ENCODE data around the gene OGA. TPM values are rescaled to one million over a fixed set of nuclear protein-coding genes. Genes with fewer than 3 reads are reported as not detected.

Gene OGA
- total RNA-seq, 1 donor from 2014 or later: 48.4 TPM

DNA sequence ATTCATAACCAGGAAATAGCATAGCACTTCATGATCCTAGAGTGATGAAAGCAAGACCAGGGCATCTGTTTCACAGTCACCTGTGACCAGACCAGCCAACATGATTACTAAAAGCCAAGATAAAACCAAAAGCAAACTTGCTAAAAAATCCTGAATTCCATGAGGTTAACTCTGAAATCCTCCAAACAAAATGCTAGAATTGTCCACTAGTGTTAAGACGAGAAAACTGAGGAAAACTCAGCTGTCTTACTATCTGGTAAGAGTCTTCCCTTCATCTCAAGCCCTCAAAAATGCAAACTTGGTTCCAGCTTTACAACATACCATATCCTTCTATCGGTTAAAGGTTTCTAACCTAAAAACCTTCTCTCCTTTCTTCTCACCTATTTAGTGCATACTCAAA, 33.7 kb downstream of the OGA start:
- DNase-seq (ENCODE audit: low read depth): no peak
- no peak overlapping the region for H3K4me3 ChIP-seq (ENCODE audit: low read depth, low read length)
- TF ChIP-seq, protein P1, sequence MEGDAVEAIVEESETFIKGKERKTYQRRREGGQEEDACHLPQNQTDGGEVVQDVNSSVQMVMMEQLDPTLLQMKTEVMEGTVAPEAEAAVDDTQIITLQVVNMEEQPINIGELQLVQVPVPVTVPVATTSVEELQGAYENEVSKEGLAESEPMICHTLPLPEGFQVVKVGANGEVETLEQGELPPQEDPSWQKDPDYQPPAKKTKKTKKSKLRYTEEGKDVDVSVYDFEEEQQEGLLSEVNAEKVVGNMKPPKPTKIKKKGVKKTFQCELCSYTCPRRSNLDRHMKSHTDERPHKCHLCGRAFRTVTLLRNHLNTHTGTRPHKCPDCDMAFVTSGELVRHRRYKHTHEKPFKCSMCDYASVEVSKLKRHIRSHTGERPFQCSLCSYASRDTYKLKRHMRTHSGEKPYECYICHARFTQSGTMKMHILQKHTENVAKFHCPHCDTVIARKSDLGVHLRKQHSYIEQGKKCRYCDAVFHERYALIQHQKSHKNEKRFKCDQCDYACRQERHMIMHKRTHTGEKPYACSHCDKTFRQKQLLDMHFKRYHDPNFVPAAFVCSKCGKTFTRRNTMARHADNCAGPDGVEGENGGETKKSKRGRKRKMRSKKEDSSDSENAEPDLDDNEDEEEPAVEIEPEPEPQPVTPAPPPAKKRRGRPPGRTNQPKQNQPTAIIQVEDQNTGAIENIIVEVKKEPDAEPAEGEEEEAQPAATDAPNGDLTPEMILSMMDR (conservative IDR thresholded peaks at IDR 0.05; ENCODE audit: low read depth, low read length): no peak

DNA sequence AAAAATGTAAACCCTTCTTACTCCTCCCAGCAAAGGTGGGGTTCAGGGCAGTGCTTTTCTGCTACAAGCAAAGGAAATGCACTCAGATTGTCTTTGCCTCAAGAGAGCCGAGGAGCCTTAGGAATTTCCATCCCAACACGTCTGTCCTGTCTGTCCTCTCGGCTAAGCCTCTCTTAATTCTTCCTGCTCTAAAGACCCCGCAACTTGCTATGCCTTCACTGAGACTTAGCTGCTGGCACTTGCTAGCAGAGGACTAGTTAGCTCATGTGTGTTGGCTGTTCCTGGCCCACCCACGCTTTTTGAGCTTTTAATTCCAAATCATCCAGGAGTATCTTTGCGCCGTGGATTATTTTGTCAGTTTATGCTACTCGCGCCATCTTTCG, 34.5 kb downstream of the OGA start:
- DNase-seq (ENCODE audit: low read depth): no peak
- peak overlapping the region; percentile 96 for H3K4me3 ChIP-seq (ENCODE audit: low read depth, low read length)
- TF ChIP-seq, protein P1 (conservative IDR thresholded peaks at IDR 0.05; ENCODE audit: low read depth, low read length): no peak

DNA sequence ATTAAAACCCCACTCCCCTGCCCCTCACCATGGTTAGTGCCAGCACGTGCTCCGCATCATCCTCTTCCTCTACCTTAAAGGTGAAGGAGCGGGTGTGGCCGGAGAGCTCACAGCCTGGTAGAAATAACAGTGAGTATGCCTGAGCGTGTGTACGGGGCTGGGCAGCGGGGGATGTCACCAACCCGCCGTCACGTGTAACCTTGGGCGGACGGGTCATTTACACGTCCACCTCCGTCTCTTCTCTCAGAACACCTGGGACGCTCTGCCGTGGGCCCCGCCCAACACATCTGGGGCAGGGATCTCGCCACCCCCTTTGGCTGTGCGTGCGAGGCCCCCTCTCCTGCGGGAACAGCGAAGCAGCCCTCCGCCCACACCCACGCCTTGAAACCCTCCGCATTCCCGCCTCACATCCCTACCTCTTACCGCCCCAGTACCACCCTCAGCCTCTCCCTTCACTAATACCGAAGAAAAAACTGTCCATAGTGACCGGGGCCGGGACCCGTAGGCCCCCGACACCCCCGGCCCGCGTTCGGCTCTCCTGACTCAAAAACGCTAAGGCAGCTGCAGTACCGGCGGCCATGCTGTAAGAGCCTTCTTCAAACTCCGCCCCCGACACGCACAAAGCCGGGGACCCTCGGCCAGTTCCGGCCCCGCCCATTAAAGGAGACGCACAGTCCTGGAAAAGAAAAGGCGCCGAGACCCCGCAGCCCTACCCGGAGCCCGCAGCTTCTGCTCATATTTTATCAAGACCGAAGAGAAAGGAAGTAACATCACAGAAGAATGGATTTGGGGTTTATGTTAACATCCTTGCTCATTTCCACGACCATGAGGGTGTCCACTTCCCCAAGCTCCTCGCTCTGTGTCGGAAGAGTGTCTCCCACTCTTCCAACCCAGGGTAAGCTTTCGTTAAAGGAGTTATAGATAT, 35.2 kb downstream of the OGA start, which contains the start of gene NPM3:
Gene NPM3 (minus strand): TSS at position 636 of the 925 bp plus-strand sequence. CDS start 56 bp downstream, at position 580.
- TF ChIP-seq, protein P1 (conservative IDR thresholded peaks at IDR 0.05; ENCODE audit: low read depth, low read length): no peak
- DNase-seq (ENCODE audit: low read depth): no peak
- peak within 1 kb of the TSS; percentile 96 for H3K4me3 ChIP-seq (ENCODE audit: low read depth, low read length)

DNA sequence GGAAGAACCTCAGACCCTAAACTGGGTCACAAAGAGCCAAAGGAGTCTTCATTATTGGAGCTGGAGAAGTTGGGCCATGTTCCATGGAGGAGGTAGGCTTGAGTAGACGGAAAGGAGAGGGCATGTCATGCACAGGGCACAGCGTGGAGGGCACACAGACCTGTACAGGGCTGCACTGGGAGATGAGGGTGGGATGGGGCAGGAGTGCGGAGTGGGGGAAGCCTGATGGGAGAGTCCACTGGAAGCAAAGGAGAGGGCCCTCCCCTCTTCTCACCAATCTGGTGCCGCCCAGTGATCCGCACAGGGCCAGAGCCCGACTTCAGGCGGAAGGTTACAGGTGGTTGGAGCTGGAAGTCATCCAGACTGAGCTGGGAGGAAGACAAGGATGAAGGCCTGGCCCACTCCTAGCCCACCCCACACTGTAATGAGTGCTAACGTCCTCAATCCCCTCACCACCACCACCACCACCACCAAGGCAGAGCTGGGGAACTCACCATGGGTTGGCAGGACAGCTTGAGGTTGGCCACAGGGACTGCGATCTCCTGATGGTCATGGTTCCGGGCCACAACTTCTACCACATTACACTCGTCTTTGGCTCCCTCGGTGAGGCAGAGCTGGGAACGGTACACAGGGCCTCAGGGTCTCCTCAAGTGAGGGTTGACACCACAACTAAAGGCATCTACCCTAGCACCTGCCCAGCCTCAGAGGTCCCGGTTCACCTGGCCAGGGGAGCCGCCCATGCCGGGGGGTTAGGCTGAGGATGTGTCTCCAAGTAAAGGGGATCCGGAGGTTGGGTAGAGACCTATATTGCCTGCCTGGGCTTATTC, 36.0 kb downstream of the OGA start:
- DNase-seq (ENCODE audit: low read depth): no peak
- TF ChIP-seq, protein P1 (conservative IDR thresholded peaks at IDR 0.05; ENCODE audit: low read depth, low read length): no peak

DNA sequence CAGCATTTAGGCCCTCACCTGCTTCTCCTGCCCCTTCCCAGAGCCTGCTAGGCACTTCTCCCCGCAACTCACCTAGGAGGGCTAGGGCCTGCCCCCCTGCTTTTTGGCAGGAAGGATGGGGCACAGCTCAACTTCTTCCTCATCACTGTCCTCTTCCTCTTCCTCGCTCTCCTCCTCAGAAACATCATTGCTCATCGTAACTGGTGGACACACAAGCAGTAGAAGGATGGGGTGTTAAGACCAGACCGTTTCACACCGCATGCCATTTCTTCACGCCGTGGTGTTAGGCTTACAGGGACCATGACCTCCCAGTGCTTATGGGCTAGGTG, 36.6 kb downstream of the OGA start:
- H3K4me3 ChIP-seq (ENCODE audit: low read depth, low read length): no peak overlapping the region
- TF ChIP-seq, protein P1 (conservative IDR thresholded peaks at IDR 0.05; ENCODE audit: low read depth, low read length): no peak
- DNase-seq (ENCODE audit: low read depth): no peak

More for the DNA sequence above, 36.0 kb downstream of the OGA start:
- peak overlapping the region; percentile 96 for H3K4me3 ChIP-seq (ENCODE audit: low read depth, low read length)

DNA sequence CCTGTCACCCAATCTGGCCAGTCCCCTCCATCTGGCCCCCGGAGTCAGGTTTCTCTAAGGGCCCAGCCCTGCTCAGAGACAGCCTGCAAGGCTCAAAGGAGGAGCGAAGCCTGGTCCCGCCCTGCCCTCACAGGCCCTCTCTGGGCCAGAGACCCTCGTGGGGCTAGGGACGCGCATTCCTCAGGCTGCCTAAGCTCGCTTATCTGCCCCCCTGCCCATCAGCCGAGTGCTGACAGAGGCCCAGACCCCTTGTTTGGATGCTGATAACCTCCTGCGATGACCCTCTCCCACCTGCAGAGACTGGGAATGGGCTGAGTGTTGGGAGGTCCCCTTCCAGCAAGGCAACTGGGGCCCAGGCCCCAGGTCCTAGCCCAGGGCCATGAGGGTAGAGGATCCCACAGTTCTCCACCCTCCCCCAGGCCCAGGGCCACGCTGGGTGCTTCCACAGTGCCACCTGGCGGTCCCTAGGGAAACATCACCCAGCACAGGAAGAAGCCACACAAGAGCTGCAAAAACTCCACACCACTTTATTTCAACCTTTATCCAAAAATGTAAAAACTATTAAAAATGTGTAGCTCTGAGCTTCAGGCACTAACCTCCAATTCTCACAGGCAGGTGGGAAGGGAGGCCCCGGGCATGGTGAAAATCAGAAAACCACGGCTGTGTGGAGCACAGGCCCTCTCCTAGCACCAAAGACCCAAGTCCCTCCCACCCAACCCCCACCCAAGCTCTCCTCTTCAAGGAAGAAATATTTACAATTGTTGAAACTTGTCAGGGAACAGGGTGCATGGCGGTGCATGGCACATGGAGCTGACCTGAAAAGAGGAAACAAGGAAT, 37.2 kb downstream of the OGA start:
- DNase-seq (ENCODE audit: low read depth): no peak
- H3K4me3 ChIP-seq (ENCODE audit: low read depth, low read length): no peak overlapping the region
- TF ChIP-seq, protein P1 (conservative IDR thresholded peaks at IDR 0.05; ENCODE audit: low read depth, low read length): peak; percentile 97

Data from epithelial cell of proximal tubule (primary cell).